ENCODE data around the gene FLII. TPM values are rescaled to one million over a fixed set of nuclear protein-coding genes. Genes with fewer than 3 reads are reported as not detected.

The FLII gene
- total and polyA plus RNA-seq, 2 of the 13 experiments (the other 11 are each of a cell fraction or from before 2014, with no cell fraction given), result 130 to 303 TPM

- TF ChIP-seq CREB1 (IDR thresholded peaks at IDR 0.05) (no peak), CREB1 (CRISPR knock-in tag; IDR thresholded peaks at IDR 0.05) (no peak), ZBTB14 (CRISPR knock-in tag; IDR thresholded peaks at IDR 0.05) (no peak; the same call in 1 of the 2 replicates), SRSF4 (IDR thresholded peaks at IDR 0.05; ENCODE audit: low read depth, low read length, poor library complexity, severe bottlenecking) (no peak), NCOA1 (CRISPR knock-in tag; IDR thresholded peaks at IDR 0.05) (peak; percentile 31; the same call in 1 of the 2 replicates), ZNF230 (CRISPR knock-in tag; IDR thresholded peaks at IDR 0.05) (peak; percentile 47; the same call in 1 of the 2 replicates), HES4 (CRISPR knock-in tag; IDR thresholded peaks at IDR 0.05; ENCODE audit: borderline replicate concordance) (peak; percentile 61), MAZ (IDR thresholded peaks at IDR 0.05; ENCODE audit: borderline replicate concordance, low read depth, low read length) (no peak), MAZ (CRISPR knock-in tag; IDR thresholded peaks at IDR 0.05; ENCODE audit: low read depth) (peak; percentile 52; the same call in 1 of the 2 replicates), TBP (CRISPR knock-in tag; IDR thresholded peaks at IDR 0.05) (no peak), ZFP36 (IDR thresholded peaks at IDR 0.05; ENCODE audit: borderline replicate concordance, low read depth, low read length, partially characterized antibody) (no peak), KAT7 (CRISPR knock-in tag; IDR thresholded peaks at IDR 0.05; ENCODE audit: borderline replicate concordance) (peak; percentile 31; the same call in 1 of the 2 replicates), IRF2 (CRISPR knock-in tag; IDR thresholded peaks at IDR 0.05) (no peak), ZNF251 (CRISPR knock-in tag; IDR thresholded peaks at IDR 0.05) (no peak), LBX2 (CRISPR knock-in tag; IDR thresholded peaks at IDR 0.05; ENCODE audit: borderline replicate concordance) (no peak), ZNF768 (CRISPR knock-in tag; IDR thresholded peaks at IDR 0.05) (0 out of 2 replicates have a peak, but pooled peaks have one; percentile 26), ZNF296 (CRISPR knock-in tag; conservative IDR thresholded peaks at IDR 0.05) (no peak), GPN1 (CRISPR knock-in tag; IDR thresholded peaks at IDR 0.05; ENCODE audit: borderline replicate concordance) (no peak), TGIF2 (CRISPR knock-in tag; IDR thresholded peaks at IDR 0.05) (peak; percentile 13; the same call in 1 of the 2 replicates), ATRX (CRISPR knock-in tag; IDR thresholded peaks at IDR 0.05; ENCODE audit: borderline replicate concordance) (no peak), ATAD3A (CRISPR knock-in tag; IDR thresholded peaks at IDR 0.05) (no peak), ZNF569 (CRISPR knock-in tag; IDR thresholded peaks at IDR 0.05; ENCODE audit: borderline replicate concordance) (no peak), ATF3 (CRISPR knock-in tag; IDR thresholded peaks at IDR 0.05) (peak; percentile 10; the same call in 1 of the 2 replicates), ZNF678 (CRISPR knock-in tag; IDR thresholded peaks at IDR 0.05) (no peak), ZNF709 (CRISPR knock-in tag; IDR thresholded peaks at IDR 0.05) (peak; percentile 48; the same call in 1 of the 2 replicates), GATA4 (IDR thresholded peaks at IDR 0.05; ENCODE audit: borderline replicate concordance, low read depth) (no peak), NBN (conservative IDR thresholded peaks at IDR 0.05) (no peak), ZNF274 (CRISPR knock-in tag; IDR thresholded peaks at IDR 0.05) (0 out of 2 replicates have a peak, but pooled peaks have one; percentile 25), PATZ1 (CRISPR knock-in tag; IDR thresholded peaks at IDR 0.05) (peak; percentile 79)
These were observed at the start of gene FLII (continued) for GRCh38 chr17:18258356-18259038.

All from HepG2 (cell line).